Measurements from ENCODE around the gene SUSD4. TPM values are rescaled to one million over a fixed set of nuclear protein-coding genes. Genes with fewer than 3 reads are reported as not detected.

SUSD4 gene
- total RNA-seq, 2 experiments from 2014 or later = not detected

GRCh38 chr1:223363057-223363855 is 720 bp downstream of the SUSD4 start:
- POLR2A ChIA-PET = no interaction called here
- CTCF ChIA-PET = no interaction called here

GRCh38 chr1:223358826-223359225 is 5.2 kb downstream of the SUSD4 start:
- POLR2A ChIA-PET = no interaction called here
- CTCF ChIA-PET = no interaction called here

GRCh38 chr1:223355699-223356098 is 8.3 kb downstream of the SUSD4 start:
- POLR2A ChIA-PET = no interaction called here
- CTCF ChIA-PET = no interaction called here

GRCh38 chr1:223353939-223354338 is 10.0 kb downstream of the SUSD4 start:
- ChIA-PET CTCF (no interaction called here), POLR2A (no interaction called here)

GRCh38 chr1:223352944-223353343 is 11.0 kb downstream of the SUSD4 start:
- ChIA-PET POLR2A (no interaction called here), CTCF (no interaction called here)

GRCh38 chr1:223350361-223350908 is 13.5 kb downstream of the SUSD4 start:
- ChIA-PET CTCF (no interaction called here), POLR2A (no interaction called here)

- ChIA-PET POLR2A (no interaction called here), CTCF (no interaction called here)
Measured at GRCh38 chr1:223349241-223349640, 14.7 kb downstream of the SUSD4 start.

- POLR2A ChIA-PET = no interaction called here
Measured at GRCh38 chr1:223348439-223348838, 15.5 kb downstream of the SUSD4 start.

GRCh38 chr1:223347583-223347982 is 16.4 kb downstream of the SUSD4 start:
- ChIA-PET CTCF (no interaction called here), POLR2A (interaction anchor here (0.6 kb wide), 1 partner anchor 159 kb away, joined by 5 read pairs; no protein-coding TSS in a partner anchor)

More at GRCh38 chr1:223348439-223348838, 15.5 kb downstream of the SUSD4 start:
- CTCF ChIA-PET = no interaction called here

- ChIA-PET CTCF (no interaction called here), POLR2A (no interaction called here)
Measured at GRCh38 chr1:223346311-223346710, 17.7 kb downstream of the SUSD4 start.

- CTCF ChIA-PET = no interaction called here
- POLR2A ChIA-PET = no interaction called here
Measured at GRCh38 chr1:223345720-223346119, 18.3 kb downstream of the SUSD4 start.

GRCh38 chr1:223344491-223344890 is 19.5 kb downstream of the SUSD4 start:
- ChIA-PET CTCF (no interaction called here), POLR2A (no interaction called here)

- CTCF ChIA-PET = no interaction called here
- POLR2A ChIA-PET = no interaction called here
Measured at GRCh38 chr1:223343692-223344091, 20.3 kb downstream of the SUSD4 start.

GRCh38 chr1:223341121-223341520 is 22.9 kb downstream of the SUSD4 start:
- ChIA-PET CTCF (no interaction called here), POLR2A (interaction anchor here (0.6 kb wide), 1 partner anchor 20 kb away, joined by 3 read pairs; no protein-coding TSS in a partner anchor)

- CTCF ChIA-PET = no interaction called here
- POLR2A ChIA-PET = no interaction called here
Measured at GRCh38 chr1:223340637-223341036, 23.3 kb downstream of the SUSD4 start.

- POLR2A ChIA-PET = no interaction called here
Measured at GRCh38 chr1:223339861-223340260, 24.1 kb downstream of the SUSD4 start.

GRCh38 chr1:223338811-223339746 is 24.9 kb downstream of the SUSD4 start:
- ChIA-PET POLR2A (no interaction called here), CTCF (no interaction called here)

More at GRCh38 chr1:223339861-223340260, 24.1 kb downstream of the SUSD4 start:
- CTCF ChIA-PET = no interaction called here

- POLR2A ChIA-PET = no interaction called here
- CTCF ChIA-PET = no interaction called here
Measured at GRCh38 chr1:223337174-223337869, 26.7 kb downstream of the SUSD4 start.

GRCh38 chr1:223334156-223334555 is 29.8 kb downstream of the SUSD4 start:
- CTCF ChIA-PET = no interaction called here
- POLR2A ChIA-PET = no interaction called here

- ChIA-PET CTCF (no interaction called here), POLR2A (no interaction called here)
Measured at GRCh38 chr1:223332997-223333396, 31.0 kb downstream of the SUSD4 start.
